GM12878 (cell line): Measurements from ENCODE around the gene CREB5. TPM values are rescaled to one million over a fixed set of nuclear protein-coding genes. Genes with fewer than 3 reads are reported as not detected.

Experiments used
- ATAC-seq: fragments of 200-7000 bp; cut with Tn5 transposase; 3 replicates; pipeline ENCODE4 v1.9.1; 2020; ENCODE audit warnings: mild to moderate bottlenecking, moderate library complexity
- BruUV-seq: library from RNA; stranded (reverse); fragments of 400-500 nt; replicated peaks from 2 replicates; lab custom pipeline; 2021; lab: Mats Ljungman, UMichigan
- CTCF ChIA-PET: fragments of 300-600 bp; sonication (Branson Sonifier 250); formaldehyde crosslinking; extraction: SDS; loops from one replicate; lab custom pipeline; 2021; ENCODE audit warnings: inconsistent platforms; lab: Yijun Ruan, JAX
- POLR2A ChIA-PET: fragments of 350-600 bp; formaldehyde crosslinking; extraction: SDS; loops from one replicate; lab custom pipeline; 2021; ENCODE audit warnings: inconsistent platforms; lab: Charles Lee
- RAD21 ChIA-PET: fragments of 300-600 bp; sonication (Branson Sonifier 250); formaldehyde crosslinking; loops from one replicate; lab custom pipeline; 2023; ENCODE audit warnings: antibody characterized with exemption; ENCODE audit not compliant: unreplicated experiment; lab: Charles Lee
- SMC1A ChIA-PET: fragments of 300-600 bp; sonication (Branson Sonifier 250); formaldehyde crosslinking; loops from one replicate; lab custom pipeline; 2023; ENCODE audit not compliant: unreplicated experiment, uncharacterized antibody; lab: Charles Lee
- DNase-seq: peaks from one replicate; pipeline ENCODE4 v3.0.0-alpha.2; 2011; ENCODE audit warnings: low read depth, low spot score
- FAIRE-seq: peaks from 3 replicates; lab custom pipeline; 2011; peaks lifted over from hg19 to GRCh38; lab: Jason Lieb, UNC
- H2AFZ ChIP-seq: 2 replicates; pipeline ENCODE4 v1.6.0; 2011; ENCODE audit warnings: low read depth, low read length, control low read depth; ENCODE audit not compliant: control insufficient read depth
- H3K27ac ChIP-seq: 2 replicates; pipeline ENCODE4 v1.5.1; 2011; ENCODE audit warnings: control low read depth; ENCODE audit not compliant: control insufficient read depth, insufficient read depth
- H3K27me3 ChIP-seq, 2 experiments: replicated peaks in 1 of 2; 2 replicates each; pipeline versions ENCODE4 v1.6.0 to v1.6.1; 2011; ENCODE audit warnings: low read length in 1 of 2; ENCODE audit not compliant: control insufficient read depth in 2 of 2, insufficient read depth in 2 of 2
- H3K36me3 ChIP-seq, 2 experiments: 2 replicates each; pipeline ENCODE4 v1.5.1; 2011; ENCODE audit warnings: low read length in 1 of 2; ENCODE audit not compliant: control insufficient read depth in 2 of 2, insufficient read depth in 2 of 2
- H3K4me1 ChIP-seq: 2 replicates; pipeline ENCODE4 v1.6.1; 2011; ENCODE audit warnings: mild to moderate bottlenecking, low read length, moderate library complexity, mixed read lengths; ENCODE audit not compliant: control insufficient read depth, insufficient read depth
- H3K4me2 ChIP-seq: 2 replicates; pipeline ENCODE4 v1.6.0; 2011; ENCODE audit warnings: control low read depth; ENCODE audit not compliant: control insufficient read depth, insufficient read depth
- H3K4me3 ChIP-seq: fragments of 200-600 bp; sonication (generic); 2 replicates; pipeline ENCODE4 v1.5.1; 2016
- H3K79me2 ChIP-seq: 2 replicates; pipeline ENCODE4 v1.6.0; 2011; ENCODE audit warnings: low read length; ENCODE audit not compliant: control insufficient read depth, insufficient read depth
- H3K9ac ChIP-seq: 2 replicates; pipeline ENCODE4 v1.8.0; 2011; ENCODE audit warnings: low read length, control low read depth, mixed read lengths; ENCODE audit not compliant: control insufficient read depth, insufficient read depth
- H3K9me3 ChIP-seq: replicated peaks from 3 replicates; pipeline ENCODE4 v1.5.1; 2011; ENCODE audit warnings: mild to moderate bottlenecking, low read length; ENCODE audit not compliant: control insufficient read depth, insufficient read depth
- H4K20me1 ChIP-seq: 2 replicates; pipeline ENCODE4 v1.6.0; 2011; ENCODE audit not compliant: control insufficient read depth, insufficient read depth
- CBFB ChIP-seq: IDR thresholded peaks from 2 replicates; pipeline ENCODE4 v1.6.1; 2016; ENCODE audit warnings: antibody characterized with exemption, low read depth
- CEBPB ChIP-seq, 2 experiments: fragments of 150-350 bp in 1 of 2; IDR thresholded peaks; 2 replicates each; pipeline ENCODE4 v1.6.1; 2012 to 2014; ENCODE audit warnings: low read depth in 2 of 2, low read length in 2 of 2, borderline replicate concordance in 1 of 2, inconsistent platforms in 1 of 2
- HSF1 ChIP-seq: fragments of 150-350 bp; IDR thresholded peaks from 2 replicates; pipeline ENCODE4 v1.6.1; 2014; ENCODE audit warnings: mild to moderate bottlenecking, low read depth, low read length
- NR2F1 ChIP-seq: fragments of 450-650 bp; conservative IDR thresholded peaks from 2 replicates; pipeline ENCODE4 v1.6.1; 2017; ENCODE audit warnings: mild to moderate bottlenecking
- ZBTB11 ChIP-seq: fragments of 450-650 bp; formaldehyde crosslinking; IDR thresholded peaks from 2 replicates; pipeline ENCODE4 v1.5.0; 2022; ENCODE audit warnings: mild to moderate bottlenecking, missing genetic modification characterization
- ZNF622 ChIP-seq: fragments of 450-650 bp; IDR thresholded peaks from 2 replicates; pipeline ENCODE4 v1.6.1; 2017; ENCODE audit warnings: mild to moderate bottlenecking, inconsistent platforms
- ZNF687 ChIP-seq: fragments of 450-650 bp; IDR thresholded peaks from 2 replicates; pipeline ENCODE4 v1.6.1; 2017; ENCODE audit warnings: mild to moderate bottlenecking, moderate library complexity
- WGBS: methylation state at CpG from one replicate; pipeline ENCODE4 v1.1.6; 2016; ENCODE audit warnings: low lambda C conversion rate; ENCODE audit not compliant: insufficient replicate concordance, insufficient coverage; ENCODE audit errors: missing lambda C conversion rate; 5-methylcytosine and 5-hydroxymethylcytosine counted together
- in situ Hi-C: fragments of 300-500 bp; cut with MboI; formaldehyde crosslinking; loops from 9 replicates; pipeline ENCODE4 v1.14.3; 2018; ENCODE audit warnings: mixed read lengths
- intact Hi-C: fragments of 100-400 bp; cut with micrococcal nuclease; formaldehyde crosslinking; loops from one replicate; pipeline ENCODE4 v1.14.2; 2022; ENCODE audit not compliant: unreplicated experiment
- polyA plus RNA-seq, 11 experiments: library from polyadenylated mRNA; depleted of rRNA in 4 of 11; unstranded in 6 of 11; stranded (reverse) in 5 of 11; fragments of >200 nt; fragmentation: Nextera tagmentation in 4 of 11; fragmentation: Illumina TruSeq in 1 of 11; extraction: Ambion mirVana in 4 of 11; extraction: Trizol in 1 of 11; gene quantifications; 1 replicate in 1 of 11; 2 replicates in 10 of 11; pipeline versions ENCODE4 v1.2.1 to v1.2.3, GENCODE V29; 2011 to 2016; ENCODE audit warnings: inconsistent platforms in 2 of 11, missing spikeins in 2 of 11, low read depth in 1 of 11
- total RNA-seq, 4 experiments: library from RNA; depleted of rRNA in 3 of 4; stranded (reverse); fragments of >200 nt in 3 of 4; fragmentation: Illumina TruSeq in 1 of 4; extraction: Trizol in 1 of 4; gene quantifications; 2 replicates each; pipeline versions ENCODE4 v1.2.1 to v1.2.3, GENCODE V29; 2013 to 2021

The CREB5 gene
- total and polyA plus RNA-seq, 10 of the 15 experiments (the other 5 are each of a cell fraction or from before 2014, with no cell fraction given), result 12.9 to 74.1 (median 53.0) TPM

- ChIA-PET POLR2A (no interaction called here), CTCF (no interaction called here), RAD21 (interaction anchor here (1.4 kb wide), 1 partner anchor 484 kb away, joined by 3 read pairs; no protein-coding TSS in a partner anchor), SMC1A (interaction anchor here (1.3 to 1.8 kb wide), 2 partner anchors 10 to 22 kb away, joined by 4 read pairs; no protein-coding TSS in a partner anchor)
- no peak overlapping the region for H3K27ac ChIP-seq
- H4K20me1 ChIP-seq, result no peaks in the 10 kb centered on the region
- intact Hi-C loops, result no loop called here
- H2AFZ ChIP-seq, result no peak overlapping the region
- WGBS, result 61% methylated on average over 10 of the region's 10 CpGs
- ATAC-seq (no peak), FAIRE-seq (no peak), DNase-seq (no peak)
- H3K4me2 ChIP-seq, result no peak overlapping the region
- H3K4me3 ChIP-seq, result no peak overlapping the region
- H3K79me2 ChIP-seq, result no peaks in the 10 kb centered on the region
- in situ Hi-C loops, result no loop called here
- BruUV-seq, result no TSS peak
- H3K27me3 ChIP-seq, result peaks cover 0 to 10% of the 10 kb centered on the region in 2 experiments; a peak in 2 of 4 replicates
- no peaks in the 10 kb centered on the region for H3K9me3 ChIP-seq
- H3K36me3 ChIP-seq, result no peaks in the 10 kb centered on the region
- TF ChIP-seq CEBPB (IDR thresholded peaks at IDR 0.05; ENCODE audit: borderline replicate concordance in 1 of 2, low read depth in 2 of 2, low read length in 2 of 2) (no peak), ZBTB11 (CRISPR knock-in tag) (no peak)
- H3K4me1 ChIP-seq, result no peaks in the 10 kb centered on the region
- no peak overlapping the region for H3K9ac ChIP-seq
Observed at GRCh38 chr7:28847176-28847575, 434.9 kb downstream of the CREB5 start.

GRCh38 chr7:28847681-28848080 is 435.4 kb downstream of the CREB5 start:
- ChIA-PET POLR2A (no interaction called here), SMC1A (interaction anchor here (1.3 to 1.8 kb wide), 2 partner anchors 10 to 23 kb away, joined by 4 read pairs; no protein-coding TSS in a partner anchor), RAD21 (interaction anchor here (1.4 kb wide), 1 partner anchor 484 kb away, joined by 3 read pairs; no protein-coding TSS in a partner anchor), CTCF (no interaction called here)
- Histone ChIP-seq H3K27me3 (peaks cover 0 to 11% of the 10 kb centered on the region in 2 experiments; a peak in 2 of 4 replicates), H2AFZ (no peak overlapping the region), H3K79me2 (no peaks in the 10 kb centered on the region), H3K36me3 (no peaks in the 10 kb centered on the region), H3K4me2 (no peak overlapping the region), H3K9me3 (no peaks in the 10 kb centered on the region), H3K27ac (no peak overlapping the region), H4K20me1 (no peaks in the 10 kb centered on the region), H3K4me3 (no peak overlapping the region), H3K9ac (no peak overlapping the region), H3K4me1 (no peaks in the 10 kb centered on the region)
- DNase-seq (no peak), ATAC-seq (no peak), FAIRE-seq (no peak)
- in situ Hi-C loops, result no loop called here
- no TSS peak for BruUV-seq
- 74% methylated on average over 13 of the region's 13 CpGs for WGBS
- intact Hi-C loops, result no loop called here
- TF ChIP-seq HSF1, result no peak
- no peak for TF ChIP-seq CBFB
- no peak for TF ChIP-seq ZNF622
- no peak for TF ChIP-seq NR2F1
- no peak for TF ChIP-seq ZNF687
